Dedifferentiated amniotic fluid mesenchymal stem cell (primary cell): ENCODE measurements around the gene TSPEAR.

Source experiments
- DNase-seq: peaks from one replicate; pipeline ENCODE4 v3.0.0-alpha.2; 2016; ENCODE audit errors: extremely low spot score

Gene TSPEAR

GRCh38 chr21:44450402-44450801, 261.0 kb downstream of the TSPEAR start:
- no peak for DNase-seq

- DNase-seq = no peak
These were observed 261.7 kb downstream of the TSPEAR start for GRCh38 chr21:44449473-44450363.

GRCh38 chr21:44448651-44449131, 262.7 kb downstream of the TSPEAR start:
- DNase-seq = no peak
